Endothelial cell of umbilical vein (primary cell): Measurements from ENCODE around the gene FLRT2. TPM values are rescaled to one million over a fixed set of nuclear protein-coding genes. Genes with fewer than 3 reads are reported as not detected.
A peak's percentile ranks its signal among the peaks of the same experiment; 100 is the strongest.

ENCODE experiments used
- BruUV-seq: library from RNA; stranded (reverse); fragments of 400-500 nt; replicated peaks from 2 replicates; lab custom pipeline; 2021; lab: Mats Ljungman, UMichigan
- CTCF ChIA-PET: fragments of 300-600, 350-600 bp; sonication (Branson Sonifier 250); formaldehyde crosslinking; loops from one replicate; lab custom pipeline; 2021; ENCODE audit warnings: antibody characterized with exemption, inconsistent platforms; lab: Charles Lee
- POLR2A ChIA-PET: fragments of 300-600, 350-600 bp; sonication (Branson Sonifier 250); formaldehyde crosslinking; loops from one replicate; lab custom pipeline; 2021; ENCODE audit warnings: antibody characterized with exemption, inconsistent platforms; lab: Charles Lee
- DNase-seq: peaks from one replicate; pipeline ENCODE4 v3.0.0-alpha.2; 2011; ENCODE audit warnings: low read depth, low spot score
- FAIRE-seq: peaks from 2 replicates; lab custom pipeline; 2011; peaks lifted over from hg19 to GRCh38; lab: Jason Lieb, UNC
- H2AFZ ChIP-seq: 2 replicates; pipeline ENCODE4 v1.6.0; 2012; ENCODE audit warnings: low read depth, low read length, control low read depth, inconsistent platforms
- H3K27ac ChIP-seq: 2 replicates; pipeline ENCODE4 v1.5.1; 2011; ENCODE audit warnings: low read depth, mild to moderate bottlenecking, control low read depth, low read length, moderate library complexity; ENCODE audit not compliant: insufficient read depth
- H3K27me3 ChIP-seq, 2 experiments: 2 replicates each; pipeline versions ENCODE4 v1.6.0 to v1.6.1; 2011; ENCODE audit warnings: low read length in 2 of 2, mixed read lengths in 1 of 2; ENCODE audit not compliant: control insufficient read depth in 2 of 2, insufficient read depth in 2 of 2
- H3K36me3 ChIP-seq, 2 experiments: 2 replicates in 1 of 2; 3 replicates in 1 of 2; pipeline ENCODE4 v1.5.1; 2011; ENCODE audit warnings: low read length in 2 of 2, mild to moderate bottlenecking in 1 of 2, moderate library complexity in 1 of 2; ENCODE audit not compliant: control insufficient read depth in 2 of 2, insufficient read depth in 2 of 2; ENCODE audit errors: extremely low read depth in 1 of 2
- H3K4me1 ChIP-seq: 3 replicates; pipeline ENCODE4 v1.5.1; 2011; ENCODE audit warnings: mild to moderate bottlenecking, low read length; ENCODE audit not compliant: control insufficient read depth, insufficient read depth; ENCODE audit errors: extremely low read depth
- H3K4me2 ChIP-seq: 2 replicates; pipeline ENCODE4 v1.6.1; 2011; ENCODE audit warnings: low read length, control low read depth, mixed read lengths; ENCODE audit not compliant: insufficient read depth
- H3K4me3 ChIP-seq, 3 experiments: fragments of 200-600 bp in 1 of 3; sonication (generic), shearing (Covaris generic) in 1 of 3; replicated peaks in 1 of 3; 2 replicates each; pipeline ENCODE4 v1.5.1; 2011 to 2016; ENCODE audit warnings: control low read depth in 3 of 3, low read length in 3 of 3, mild to moderate bottlenecking in 2 of 3, inconsistent platforms in 1 of 3, low read depth in 1 of 3, moderate library complexity in 1 of 3; ENCODE audit not compliant: insufficient read depth in 1 of 3
- H3K79me2 ChIP-seq: 2 replicates; pipeline ENCODE4 v1.6.0; 2012; ENCODE audit warnings: low read length, inconsistent platforms; ENCODE audit not compliant: control insufficient read depth, insufficient read depth
- H3K9ac ChIP-seq: replicated peaks from 2 replicates; pipeline ENCODE3; 2011; ENCODE audit warnings: low read length, control low read depth; ENCODE audit not compliant: insufficient read depth; ENCODE audit errors: extremely low read depth
- H3K9me1 ChIP-seq: replicated peaks from 3 replicates; pipeline ENCODE4 v1.6.0; 2011; ENCODE audit warnings: mild to moderate bottlenecking, low read length; ENCODE audit not compliant: control insufficient read depth, insufficient read depth; ENCODE audit errors: extremely low read depth
- H3K9me3 ChIP-seq: replicated peaks from 2 replicates; pipeline ENCODE4 v1.5.1; 2012; ENCODE audit warnings: low read length, inconsistent platforms; ENCODE audit not compliant: control insufficient read depth, insufficient read depth
- H4K20me1 ChIP-seq: replicated peaks from 2 replicates; pipeline ENCODE3; 2011; ENCODE audit warnings: mild to moderate bottlenecking, low read length; ENCODE audit not compliant: control insufficient read depth, insufficient read depth; ENCODE audit errors: extremely low read depth
- CTCF ChIP-seq, 2 donors: IDR thresholded peaks; 1 replicate in 1 of 2; 2 replicates in 1 of 2; pipeline ENCODE4 v1.5.1; 2011; ENCODE audit warnings: low read length in 2 of 2, mild to moderate bottlenecking in 2 of 2, moderate library complexity in 2 of 2, control low read depth in 1 of 2, inconsistent platforms in 1 of 2, low read depth in 1 of 2; ENCODE audit not compliant: insufficient read depth in 1 of 2; ENCODE audit errors: extremely low read depth in 1 of 2
- EZH2 ChIP-seq: IDR thresholded peaks from 2 replicates; pipeline ENCODE4 v1.6.1; 2012; ENCODE audit warnings: borderline replicate concordance, low read depth, mild to moderate bottlenecking, moderate library complexity, low read length, inconsistent platforms; ENCODE audit not compliant: severe bottlenecking
- FOS ChIP-seq: IDR thresholded peaks from 2 replicates; pipeline ENCODE4 v1.6.1; 2011; ENCODE audit warnings: mild to moderate bottlenecking, low read length, moderate library complexity, borderline replicate concordance; ENCODE audit not compliant: insufficient read depth
- GATA2 ChIP-seq: IDR thresholded peaks from 2 replicates; pipeline ENCODE4 v1.7.0; 2011; ENCODE audit warnings: low read depth, mild to moderate bottlenecking, moderate library complexity, mixed read lengths, low read length; ENCODE audit not compliant: insufficient read length, insufficient read depth
- JUN ChIP-seq: IDR thresholded peaks from 2 replicates; pipeline ENCODE4 v1.6.1; 2011; ENCODE audit warnings: borderline replicate concordance, low read depth; ENCODE audit not compliant: insufficient read length, insufficient read depth
- MAX ChIP-seq: IDR thresholded peaks from 2 replicates; pipeline ENCODE4 v1.6.1; 2011; ENCODE audit not compliant: insufficient read depth, insufficient read length
- MYC ChIP-seq: IDR thresholded peaks from one replicate; pipeline ENCODE4 v1.6.1; 2011; ENCODE audit warnings: mild to moderate bottlenecking, low read depth, low read length
- POLR2A ChIP-seq: IDR thresholded peaks from 2 replicates; pipeline ENCODE4 v1.6.1; 2012; ENCODE audit warnings: low read depth, mild to moderate bottlenecking, control low read depth, low read length
- POLR2AphosphoS5 ChIP-seq: IDR thresholded peaks from 2 replicates; pipeline ENCODE4 v1.6.1; 2012; ENCODE audit warnings: low read depth, mild to moderate bottlenecking, control low read depth, low read length, moderate library complexity; ENCODE audit not compliant: insufficient read depth
- dilution Hi-C: fragments of 300-500 bp; cut with MboI; formaldehyde crosslinking; loops from one replicate; pipeline ENCODE4 v1.15.0; 2019; ENCODE audit warnings: low sequenced_read_pairs; ENCODE audit not compliant: extremely low pct_ligation_motif_present
- intact Hi-C: fragments of 100-400 bp; cut with micrococcal nuclease; formaldehyde crosslinking; loops from one replicate; pipeline ENCODE4 v1.10.0; 2022
- polyA plus RNA-seq, 4 experiments: library from polyadenylated mRNA; depleted of rRNA in 3 of 4; stranded (reverse) in 3 of 4; unstranded in 1 of 4; fragments of >200 nt; gene quantifications; 2 replicates each; pipeline versions ENCODE4 v1.2.1 to v1.2.3, GENCODE V29; 2011 to 2012; ENCODE audit warnings: missing spikeins in 1 of 4
- total RNA-seq: library from RNA; stranded (reverse); gene quantifications from 2 replicates; pipeline ENCODE4 v1.2.3, GENCODE V29; 2021

The FLRT2 gene
- total and polyA plus RNA-seq, 2 donors (not counting 3 experiments of a cell fraction or from before 2014, with no cell fraction given), result 202 to 229 TPM

- BruUV-seq, result no TSS peak
- Histone ChIP-seq H3K9me1 (no peaks in the 10 kb centered on the region), H4K20me1 (peaks cover 21% of the 10 kb centered on the region), H3K4me2 (peak overlapping the region; percentile 12), H2AFZ (no peak overlapping the region), H3K27ac (no peak overlapping the region), H3K9me3 (no peaks in the 10 kb centered on the region), H3K79me2 (peaks cover 69% of the 10 kb centered on the region), H3K4me3 (peak overlapping the region in 1 of 3 experiments; percentile 94), H3K27me3 (no peaks in the 10 kb centered on the region), H3K9ac (no peak overlapping the region), H3K36me3 (peaks cover 5 to 8% of the 10 kb centered on the region in 2 experiments), H3K4me1 (peaks cover 30% of the 10 kb centered on the region)
- dilution Hi-C loops (no loop called here), intact Hi-C loops (loop anchor here (10.0 kb wide), 2 partner anchors 913 to 1413 kb away; no protein-coding TSS in a partner anchor)
- TF ChIP-seq MYC, result no peak
- no peak for TF ChIP-seq POLR2A
- TF ChIP-seq GATA2, result no peak
- no peak for TF ChIP-seq FOS
- no peak for TF ChIP-seq MAX
- no peak for TF ChIP-seq POLR2AphosphoS5
- TF ChIP-seq CTCF (IDR thresholded peaks at IDR 0.05; ENCODE audit: extremely low read depth in 1 of 2, insufficient read depth in 1 of 2, low read depth in 1 of 2, low read length in 2 of 2), result no peak
- no peak for TF ChIP-seq JUN
- no peak for TF ChIP-seq EZH2
- DNase-seq (no peak), FAIRE-seq (no peak)
- CTCF ChIA-PET, result interaction anchor here (0.9 to 4.0 kb wide), 6 partner anchors 8 to 519 kb away, joined by 3 to 23 read pairs (median 8); no protein-coding TSS in a partner anchor
- POLR2A ChIA-PET, result interaction anchor here (0.6 kb wide), 1 partner anchor 1830 kb away, joined by 4 read pairs; no protein-coding TSS in a partner anchor
Measured at GRCh38 chr14:85537526-85537925, 7.6 kb downstream of the FLRT2 start.
